CD4-positive, CD25-positive, alpha-beta regulatory T cell (primary cell): Measurements from ENCODE around the gene PPP1R27. TPM values are rescaled to one million over a fixed set of nuclear protein-coding genes. Genes with fewer than 3 reads are reported as not detected.
A peak's percentile ranks its signal among the peaks of the same experiment; 100 is the strongest.

Source experiments
- ATAC-seq, 2 donors: fragments of 150-1000 bp; cut with Tn5 transposase; one replicate each; pipeline ENCODE4 v1.10.0; 2021; ENCODE audit warnings: low read depth in 2 of 2, moderate number of reproducible peaks in 2 of 2, moderate library complexity in 1 of 2
- DNase-seq, 3 donors: peaks; one replicate each; pipeline versions ENCODE4 v3.0.0 to v3.0.0-alpha.2; 2012 to 2022; ENCODE audit warnings: mixed read lengths in 1 of 3
- H3K27ac ChIP-seq: one replicate; pipeline ENCODE4 v1.7.0; 2013; ENCODE audit warnings: mild to moderate bottlenecking, low read length; ENCODE audit not compliant: insufficient read depth, poor library complexity, severe bottlenecking
- H3K27me3 ChIP-seq: one replicate; pipeline ENCODE4 v1.7.0; 2013; ENCODE audit warnings: low read length; ENCODE audit not compliant: control insufficient read depth, insufficient read depth
- H3K36me3 ChIP-seq: one replicate; pipeline ENCODE4 v1.7.0; 2013; ENCODE audit warnings: mild to moderate bottlenecking, low read length, moderate library complexity; ENCODE audit not compliant: control insufficient read depth, insufficient read depth
- H3K4me1 ChIP-seq: 2 replicates; pipeline ENCODE4 v1.7.0; 2013; ENCODE audit warnings: mild to moderate bottlenecking, low read length; ENCODE audit not compliant: insufficient read depth, control insufficient read depth, poor library complexity, severe bottlenecking
- H3K4me3 ChIP-seq: one replicate; pipeline ENCODE4 v1.7.0; 2013; ENCODE audit warnings: low read depth, mild to moderate bottlenecking, low read length, moderate library complexity
- H3K9me3 ChIP-seq, 2 experiments: 1 replicate in 1 of 2; 2 replicates in 1 of 2; pipeline ENCODE4 v1.7.0; 2013; ENCODE audit warnings: low read length in 2 of 2, mild to moderate bottlenecking in 1 of 2, moderate library complexity in 1 of 2; ENCODE audit not compliant: control insufficient read depth in 2 of 2
- H3K27ac Mint-ChIP-seq, 3 donors: one replicate each; pipeline ENCODE4 v1.8.0; 2020 to 2022; ENCODE audit warnings: mild to moderate bottlenecking in 3 of 3, mixed read lengths in 3 of 3, moderate library complexity in 2 of 3
- H3K27me3 Mint-ChIP-seq: one replicate; pipeline ENCODE4 v1.8.0; 2022; ENCODE audit warnings: mild to moderate bottlenecking, mixed read lengths
- H3K36me3 Mint-ChIP-seq: one replicate; pipeline ENCODE4 v1.8.0; 2020; ENCODE audit warnings: mixed read lengths
- H3K4me1 Mint-ChIP-seq, 4 donors: one replicate each; pipeline ENCODE4 v1.8.0; 2020 to 2022; ENCODE audit warnings: mixed read lengths in 4 of 4, mild to moderate bottlenecking in 1 of 4
- H3K4me3 Mint-ChIP-seq, 4 donors: one replicate each; pipeline ENCODE4 v1.8.0; 2020 to 2022; ENCODE audit warnings: mild to moderate bottlenecking in 4 of 4, mixed read lengths in 4 of 4, moderate library complexity in 3 of 4
- H3K9me3 Mint-ChIP-seq, 7 donors: one replicate each; pipeline ENCODE4 v1.8.0; 2020 to 2022; ENCODE audit warnings: mixed read lengths in 7 of 7, mild to moderate bottlenecking in 3 of 7, moderate library complexity in 2 of 7
- polyA plus RNA-seq, 4 donors: library from polyadenylated mRNA; unstranded; fragments of 300-500 nt; fragmentation: Illumina TruSeq; gene quantifications; one replicate each; pipeline ENCODE4 v1.2.3, GENCODE V29; 2021
- total RNA-seq: library from RNA; stranded (reverse); gene quantifications from one replicate; pipeline ENCODE4 v1.2.3, GENCODE V29; 2022

Gene PPP1R27
- total and polyA plus RNA-seq, 5 donors from 2014 or later: not detected

DNA sequence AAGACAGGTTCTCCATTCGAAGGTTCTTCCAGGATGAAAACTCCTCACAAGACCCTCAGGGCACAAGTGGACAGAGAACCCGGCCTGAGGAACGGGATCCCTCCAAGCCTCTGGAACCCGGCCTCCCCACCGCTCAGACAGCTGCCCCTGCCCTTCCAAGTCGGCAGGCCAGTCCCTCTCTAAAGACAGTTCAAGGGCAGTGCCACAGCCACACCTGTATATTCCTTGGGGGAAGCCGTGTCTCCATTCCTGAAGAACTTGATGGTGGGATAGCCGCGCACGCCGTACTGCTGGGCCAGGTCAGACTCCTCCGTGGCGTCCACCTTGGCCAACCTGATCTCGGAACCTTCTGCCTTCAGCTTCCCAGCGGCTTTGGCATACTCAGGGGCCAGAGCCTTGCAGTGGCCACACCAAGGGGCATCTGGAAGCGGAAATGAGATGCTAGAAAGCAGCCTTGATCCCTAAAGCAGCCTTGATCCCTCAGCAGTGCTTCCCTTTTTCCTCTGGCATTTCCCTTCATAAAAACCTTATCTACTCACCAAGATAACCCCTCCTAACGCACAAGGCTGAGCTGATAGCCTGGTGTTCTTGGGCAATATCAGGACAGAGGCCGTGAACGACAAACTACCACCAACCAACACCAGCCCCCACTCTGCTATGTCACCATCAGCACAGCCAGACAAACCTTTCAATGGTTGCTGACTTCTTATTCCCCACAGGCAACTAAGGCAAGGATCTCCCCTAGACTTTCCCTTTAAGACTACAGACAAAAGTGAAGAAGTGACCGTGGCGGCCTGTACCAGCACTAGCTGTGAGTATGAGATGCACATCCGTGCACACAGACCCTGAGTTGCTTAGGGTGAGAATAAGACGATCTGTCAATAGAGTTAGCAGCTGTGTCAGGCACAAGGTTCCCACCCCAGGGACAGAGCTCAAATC lies 24.4 kb upstream of the PPP1R27 start:
- DNase-seq: peak in 1 of 3 donors; percentile 38
- H3K9me3 Mint-ChIP-seq: no peaks in the 10 kb centered on the region
- H3K27ac ChIP-seq: peak overlapping the region; percentile 79
- H3K4me3 Mint-ChIP-seq: peak overlapping the region; percentile 89 to 96 (median 92)
- H3K36me3 ChIP-seq: peaks cover 23% of the 10 kb centered on the region
- H3K4me1 Mint-ChIP-seq: peaks cover 6 to 46% (median 8%) of the 10 kb centered on the region in 4 donors
- H3K27me3 ChIP-seq: no peaks in the 10 kb centered on the region
- peak overlapping the region; percentile 83 for H3K4me3 ChIP-seq
- peak overlapping the region; percentile 40 to 97 (median 93) for H3K27ac Mint-ChIP-seq
- H3K27me3 Mint-ChIP-seq: peaks cover 4% of the 10 kb centered on the region
- peaks cover 5% of the 10 kb centered on the region for H3K36me3 Mint-ChIP-seq
- ATAC-seq: no peak
- peaks cover 33% of the 10 kb centered on the region for H3K4me1 ChIP-seq
- no peaks in the 10 kb centered on the region for H3K9me3 ChIP-seq

DNA sequence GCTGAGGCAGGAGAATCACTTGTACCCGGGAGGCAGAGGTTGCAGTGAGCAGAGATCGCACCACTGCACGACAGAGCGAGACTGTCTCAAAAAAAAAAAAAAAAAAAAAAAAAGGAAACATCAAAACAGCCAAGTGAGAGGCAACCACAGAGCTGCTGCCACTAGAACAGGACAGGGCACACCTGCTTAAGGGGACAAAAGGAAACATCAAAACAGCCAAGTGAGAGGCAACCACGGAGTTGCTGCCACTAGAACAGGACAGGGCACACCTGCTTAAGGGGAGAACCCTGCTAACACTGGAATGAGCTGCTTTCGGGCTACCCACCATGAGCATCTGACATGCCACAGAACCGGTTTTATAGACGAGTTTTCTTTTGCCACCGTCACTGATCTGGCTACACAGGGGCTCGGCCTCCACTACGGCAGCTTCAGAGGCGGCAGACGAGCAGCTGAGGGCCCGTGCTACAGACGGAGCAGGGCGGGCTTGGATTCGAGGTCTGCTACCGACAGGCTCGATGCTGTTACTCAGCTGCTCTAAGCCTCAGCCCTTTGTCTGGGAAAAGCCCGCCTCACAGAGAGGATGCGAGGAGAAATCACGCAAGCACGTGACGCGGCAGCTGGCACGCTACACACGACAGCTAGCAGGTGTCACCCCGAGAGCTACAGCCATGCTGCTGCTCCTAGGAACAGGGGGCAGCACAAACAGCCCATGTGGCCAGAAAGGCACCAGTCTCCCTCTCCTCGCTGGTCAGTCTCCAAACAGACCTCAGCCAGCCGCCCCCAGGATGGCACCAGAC lies 23.5 kb upstream of the PPP1R27 start:
- H3K9me3 ChIP-seq: no peaks in the 10 kb centered on the region
- H3K27ac Mint-ChIP-seq: no peak overlapping the region

DNA sequence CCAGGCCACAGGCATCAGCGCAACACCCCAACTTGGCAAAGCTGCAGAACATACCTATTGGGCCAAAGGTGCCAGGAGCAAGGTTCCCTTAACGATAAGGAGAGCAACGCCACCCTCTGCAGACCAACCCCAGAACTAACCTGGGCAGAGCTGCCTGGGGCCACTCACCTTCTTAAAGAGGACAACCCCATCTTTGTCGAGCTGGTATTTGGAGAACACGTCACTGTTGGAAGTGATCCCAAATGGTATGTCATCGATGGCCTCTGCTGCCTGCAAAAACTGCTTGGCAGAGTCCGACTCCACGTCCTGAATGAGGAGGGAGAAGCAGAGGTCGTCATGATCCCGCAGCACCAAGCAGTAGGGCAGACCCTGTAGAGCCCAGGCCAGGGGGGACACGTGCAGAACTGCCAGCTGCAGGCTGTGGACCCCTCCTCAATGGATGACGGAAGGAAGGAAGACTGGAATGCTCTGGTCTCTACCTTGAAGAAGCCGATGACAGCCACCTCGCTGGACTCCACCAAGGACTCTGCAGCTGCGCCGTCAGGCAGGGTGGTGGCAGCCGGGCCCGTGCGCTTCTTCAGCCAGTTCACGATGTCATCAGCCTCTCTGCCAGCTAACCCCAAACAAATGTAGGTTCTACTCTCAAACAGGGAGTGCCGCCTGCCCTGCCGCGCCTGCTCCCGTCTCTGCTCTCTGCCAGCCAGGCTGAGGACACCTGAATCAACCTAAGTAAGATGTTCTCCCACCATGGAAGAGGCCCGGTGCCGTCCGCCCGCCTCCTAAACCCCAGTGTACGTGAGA lies 20.3 kb upstream of the PPP1R27 start:
- Mint-ChIP-seq H3K27me3 (no peaks in the 10 kb centered on the region), H3K4me3 (peak overlapping the region in 1 of 4 donors; percentile 84), H3K27ac (peak overlapping the region in 1 of 3 donors; percentile 26), H3K36me3 (peaks cover 7% of the 10 kb centered on the region), H3K4me1 (peaks cover 0 to 25% (median 4%) of the 10 kb centered on the region in 4 donors), H3K9me3 (no peaks in the 10 kb centered on the region)
- DNase-seq (peak in 1 of 3 donors; percentile 33), ATAC-seq (no peak)
- H3K27me3 ChIP-seq: no peaks in the 10 kb centered on the region
- H3K9me3 ChIP-seq: no peaks in the 10 kb centered on the region
- peaks cover 21% of the 10 kb centered on the region for H3K4me1 ChIP-seq
- no peak overlapping the region for H3K4me3 ChIP-seq
- H3K36me3 ChIP-seq: peaks cover 50% of the 10 kb centered on the region
- no peak overlapping the region for H3K27ac ChIP-seq

More for the DNA sequence above, 23.5 kb upstream of the PPP1R27 start:
- DNase-seq: no peak
- no peaks in the 10 kb centered on the region for H3K9me3 Mint-ChIP-seq
- H3K36me3 Mint-ChIP-seq: peaks cover 5% of the 10 kb centered on the region
- no peak for ATAC-seq
- H3K27me3 Mint-ChIP-seq: peaks cover 4% of the 10 kb centered on the region
- Histone ChIP-seq H3K36me3 (peaks cover 31% of the 10 kb centered on the region), H3K4me1 (peaks cover 33% of the 10 kb centered on the region), H3K27ac (no peak overlapping the region), H3K27me3 (no peaks in the 10 kb centered on the region), H3K4me3 (no peak overlapping the region)
- peaks cover 1 to 45% (median 8%) of the 10 kb centered on the region in 4 donors for H3K4me1 Mint-ChIP-seq
- H3K4me3 Mint-ChIP-seq: peak overlapping the region; percentile 74 to 93 (median 89)

DNA sequence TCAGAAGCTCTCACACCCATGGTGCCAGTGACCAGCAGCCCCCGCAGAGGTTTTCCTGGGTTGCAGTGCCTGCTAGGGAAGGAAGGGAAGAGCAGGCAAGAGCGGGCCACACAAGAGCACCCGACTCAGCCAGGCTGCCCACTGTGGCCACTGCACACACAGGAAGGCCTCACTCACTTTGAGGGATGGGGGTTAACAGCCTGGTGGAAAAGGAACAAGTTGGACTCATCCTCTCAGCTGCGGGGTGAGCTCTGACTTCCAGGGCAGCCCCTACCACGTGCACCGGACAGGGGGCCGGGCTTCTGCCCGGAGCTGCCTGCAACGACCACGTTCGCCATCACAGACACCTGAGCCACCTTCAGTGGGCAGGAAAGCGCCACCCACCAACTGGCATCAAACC lies 17.4 kb upstream of the PPP1R27 start:
- Histone ChIP-seq H3K4me3 (no peak overlapping the region), H3K27me3 (no peaks in the 10 kb centered on the region), H3K4me1 (no peaks in the 10 kb centered on the region), H3K9me3 (no peaks in the 10 kb centered on the region), H3K27ac (no peak overlapping the region), H3K36me3 (peaks cover 44% of the 10 kb centered on the region)
- no peak for DNase-seq
- Mint-ChIP-seq H3K27me3 (no peaks in the 10 kb centered on the region), H3K4me3 (no peak overlapping the region), H3K36me3 (peaks cover 3% of the 10 kb centered on the region), H3K27ac (no peak overlapping the region), H3K4me1 (peaks cover 0 to 5% (median 2%) of the 10 kb centered on the region in 4 donors), H3K9me3 (no peaks in the 10 kb centered on the region)
- ATAC-seq: no peak

DNA sequence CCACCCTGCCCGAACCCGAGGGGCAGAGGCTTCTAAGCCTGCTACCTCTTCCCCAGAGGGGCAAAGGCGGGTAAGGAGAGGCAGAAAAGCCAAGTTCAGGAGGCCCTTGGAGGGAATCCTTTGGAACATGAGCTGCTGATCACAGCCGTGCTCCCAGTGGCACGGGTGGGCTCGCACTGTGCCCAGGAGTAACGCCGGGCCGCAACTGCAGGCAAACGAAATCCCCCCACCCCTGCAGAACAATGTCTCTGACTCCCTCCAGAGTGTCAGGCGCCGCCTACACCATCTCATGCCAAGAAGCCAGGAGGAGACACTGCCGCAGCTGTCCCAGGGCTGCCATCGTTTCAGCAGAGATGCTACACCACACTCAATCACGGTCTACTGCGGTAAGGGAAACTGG lies 16.6 kb upstream of the PPP1R27 start:
- H3K4me1 ChIP-seq: no peaks in the 10 kb centered on the region
- H3K27me3 Mint-ChIP-seq: no peaks in the 10 kb centered on the region

DNA sequence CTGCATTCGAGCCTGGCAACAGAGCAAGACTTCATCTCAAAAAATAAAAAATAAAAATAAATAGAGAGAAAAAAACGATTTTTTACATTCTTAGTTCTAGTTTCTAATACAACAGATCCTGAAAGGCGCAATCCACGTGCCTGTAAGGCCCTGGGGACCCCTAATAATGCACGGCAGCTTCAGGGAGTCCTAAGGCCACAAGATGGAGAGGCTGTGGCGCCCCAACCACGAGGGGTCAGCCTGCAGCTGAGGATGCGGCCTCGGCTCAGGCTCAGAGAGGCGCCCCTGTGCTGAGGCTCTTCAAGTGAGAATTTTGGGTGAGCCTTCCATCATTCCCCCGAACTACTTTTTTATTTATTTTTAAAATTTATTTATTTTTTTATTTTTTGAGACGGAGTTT lies 14.6 kb upstream of the PPP1R27 start:
- H3K36me3 Mint-ChIP-seq: peaks cover 11% of the 10 kb centered on the region
- H3K4me3 Mint-ChIP-seq: no peak overlapping the region
- H3K9me3 Mint-ChIP-seq: no peaks in the 10 kb centered on the region
- DNase-seq: no peak
- no peaks in the 10 kb centered on the region for H3K27me3 Mint-ChIP-seq
- no peak overlapping the region for H3K27ac Mint-ChIP-seq
- Histone ChIP-seq H3K9me3 (no peaks in the 10 kb centered on the region), H3K4me1 (no peaks in the 10 kb centered on the region), H3K36me3 (peaks cover 56% of the 10 kb centered on the region), H3K27ac (no peak overlapping the region), H3K27me3 (no peaks in the 10 kb centered on the region), H3K4me3 (no peak overlapping the region)
- no peak for ATAC-seq
- peaks cover 0 to 5% (median 2%) of the 10 kb centered on the region in 4 donors for H3K4me1 Mint-ChIP-seq

More for the DNA sequence above, 16.6 kb upstream of the PPP1R27 start:
- H3K27ac ChIP-seq: no peak overlapping the region
- peaks cover 0 to 5% (median 2%) of the 10 kb centered on the region in 4 donors for H3K4me1 Mint-ChIP-seq
- no peaks in the 10 kb centered on the region for H3K9me3 ChIP-seq
- no peak overlapping the region for H3K27ac Mint-ChIP-seq
- H3K36me3 ChIP-seq: peaks cover 52% of the 10 kb centered on the region
- H3K4me3 Mint-ChIP-seq: no peak overlapping the region
- H3K36me3 Mint-ChIP-seq: peaks cover 3% of the 10 kb centered on the region
- H3K4me3 ChIP-seq: no peak overlapping the region
- H3K9me3 Mint-ChIP-seq: no peaks in the 10 kb centered on the region
- H3K27me3 ChIP-seq: no peaks in the 10 kb centered on the region
- DNase-seq (no peak), ATAC-seq (no peak)
